ENCODE measurements around the gene G6PD.
"Not testable (repeated sequence)": the region's sequence is repeated elsewhere in the genome, so short reads cannot be mapped to it uniquely, and the experiment has no call there.

G6PD gene

GRCh38 chrX:154546354-154547244, at the start of gene G6PD:
Gene G6PD, minus strand, starts transcription at chrX:154546846. Its CDS starts 691 bp downstream, at chrX:154546155.
- DNase-seq = no peak

DNA sequence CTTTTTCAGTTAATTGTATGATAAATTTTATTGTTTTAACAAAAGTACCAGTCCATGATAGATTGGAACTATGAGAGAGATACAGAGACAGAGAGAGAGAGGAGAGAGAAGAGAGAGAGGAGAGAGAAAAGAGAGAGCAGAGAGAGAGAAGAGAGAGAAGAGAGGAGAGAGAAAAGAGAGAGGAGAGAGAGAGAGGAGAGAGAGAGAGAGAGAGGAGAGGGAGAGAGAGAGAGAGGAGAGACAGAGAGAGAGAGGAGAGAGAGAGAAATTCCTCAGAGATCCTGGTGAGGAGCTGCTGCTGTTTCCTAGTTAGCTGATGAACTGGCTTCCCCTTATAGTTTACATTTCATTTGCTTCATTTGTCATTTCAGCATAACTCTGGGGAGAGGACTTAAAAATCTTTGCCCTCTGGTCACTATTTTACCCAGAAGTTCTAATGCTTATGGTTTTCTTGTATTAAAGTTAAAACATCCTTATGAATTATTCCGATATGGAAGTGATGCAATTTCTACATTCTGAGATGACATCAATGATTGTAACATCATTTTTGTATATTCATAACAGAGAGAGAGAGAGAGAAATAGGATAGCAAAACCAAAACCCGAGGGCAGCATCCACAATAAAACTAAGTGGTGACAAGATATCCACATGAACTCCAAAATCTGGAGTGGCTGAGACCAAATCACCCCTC, 49.1 kb upstream of the G6PD start:
- no peak for DNase-seq

GRCh38 chrX:154594491-154594890, 47.8 kb upstream of the G6PD start:
- no peak for DNase-seq

GRCh38 chrX:154593201-154593600, 46.6 kb upstream of the G6PD start:
- no peak for DNase-seq

- DNase-seq = no peak
Observed at GRCh38 chrX:154592505-154592904, 45.9 kb upstream of the G6PD start.

- DNase-seq = not testable (repeated sequence)
Observed at GRCh38 chrX:154590415-154590814, 43.8 kb upstream of the G6PD start.

GRCh38 chrX:154584585-154585183, 38.0 kb upstream of the G6PD start, which contains the start of gene CTAG1A:
Gene CTAG1A, plus strand, starts transcription at chrX:154585133. Its CDS starts 74 bp downstream, at chrX:154585207.
- DNase-seq = not testable (repeated sequence)

DNA sequence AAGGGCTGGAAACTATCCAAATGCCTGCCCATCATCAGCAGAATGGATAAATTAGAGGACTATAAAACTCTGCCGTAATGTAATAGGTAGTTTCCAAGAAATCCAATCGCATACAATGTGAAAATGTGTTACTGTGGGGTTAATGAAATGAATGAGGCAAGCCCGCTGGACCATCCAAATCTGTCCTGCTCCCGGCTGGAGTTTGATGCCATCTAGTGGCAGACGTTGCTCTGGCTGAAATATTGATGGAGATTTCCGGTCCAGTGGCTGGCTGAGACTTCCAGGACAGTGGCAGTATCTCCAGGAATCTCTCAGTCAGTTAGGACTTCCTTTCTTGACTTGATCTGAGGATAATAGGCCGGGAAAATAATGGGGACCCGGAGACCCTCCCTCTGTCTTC, 36.3 kb upstream of the G6PD start:
- DNase-seq = not testable (repeated sequence)

DNA sequence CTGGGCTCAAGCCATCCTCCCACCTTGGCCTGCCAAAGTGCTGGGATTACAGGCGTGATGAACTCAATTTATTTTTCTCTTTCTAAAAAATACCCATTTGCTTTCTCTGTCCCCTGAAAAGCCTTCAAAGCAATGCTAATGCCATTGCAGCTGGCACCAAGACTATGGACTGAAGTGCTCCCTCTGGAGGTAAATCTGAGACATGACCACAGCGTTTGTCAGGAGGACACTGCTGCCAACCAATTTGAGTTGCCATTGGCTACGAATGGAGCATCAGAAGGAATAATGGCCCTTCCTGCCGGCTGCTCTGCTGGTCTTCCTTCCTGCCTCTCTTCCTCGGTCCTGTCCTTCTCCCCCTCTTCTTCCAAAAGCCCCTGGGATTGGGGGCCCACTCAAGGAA, 28.4 kb upstream of the G6PD start:
- not testable (repeated sequence) for DNase-seq

DNA sequence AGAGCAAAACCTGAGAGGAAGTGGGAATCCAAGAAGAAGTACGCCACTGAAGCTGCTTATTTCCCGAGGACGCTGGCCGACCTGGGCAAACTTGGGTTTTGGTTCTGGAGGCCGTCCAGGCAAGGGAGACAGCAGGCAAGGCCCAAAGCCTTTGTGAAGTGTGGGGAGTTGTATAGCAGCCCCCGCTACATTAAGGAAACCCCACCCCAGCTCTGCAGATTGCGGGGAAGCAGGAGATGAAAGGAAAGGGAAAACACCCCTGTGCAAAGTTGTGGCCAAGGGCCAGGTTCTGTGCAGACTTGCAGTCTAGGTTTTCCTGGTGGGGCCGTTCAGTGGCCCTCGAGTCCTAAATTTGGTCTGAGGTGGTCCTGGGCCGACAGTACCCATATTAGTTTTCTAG, 26.4 kb upstream of the G6PD start:
- DNase-seq = not testable (repeated sequence)

DNA sequence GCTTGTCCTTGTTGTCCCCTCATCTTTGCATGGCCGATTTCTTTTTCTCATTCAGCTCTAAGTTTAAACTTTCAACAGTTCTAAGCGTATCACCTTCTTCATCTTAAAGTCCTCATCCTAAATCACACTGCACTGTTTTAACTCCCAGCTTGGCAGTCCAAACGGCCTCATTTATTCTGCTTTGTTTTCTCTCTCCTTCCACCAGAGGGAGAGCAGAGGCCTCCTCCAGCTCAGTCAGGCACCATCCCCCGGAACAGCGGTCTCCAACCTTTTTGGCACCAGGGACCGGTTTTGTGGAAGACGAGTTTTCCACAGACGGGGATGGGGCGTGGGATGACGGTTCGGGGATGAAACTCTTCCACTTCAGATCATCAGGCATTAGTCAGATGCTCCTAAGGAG, 23.7 kb upstream of the G6PD start:
- DNase-seq = not testable (repeated sequence)

GRCh38 chrX:154562295-154562694, 15.6 kb upstream of the G6PD start:
- DNase-seq = not testable (repeated sequence)

- DNase-seq = not testable (repeated sequence)
Observed at GRCh38 chrX:154560326-154560725, 13.7 kb upstream of the G6PD start.

GRCh38 chrX:154558896-154559295, 12.2 kb upstream of the G6PD start:
- DNase-seq = not testable (repeated sequence)

DNA sequence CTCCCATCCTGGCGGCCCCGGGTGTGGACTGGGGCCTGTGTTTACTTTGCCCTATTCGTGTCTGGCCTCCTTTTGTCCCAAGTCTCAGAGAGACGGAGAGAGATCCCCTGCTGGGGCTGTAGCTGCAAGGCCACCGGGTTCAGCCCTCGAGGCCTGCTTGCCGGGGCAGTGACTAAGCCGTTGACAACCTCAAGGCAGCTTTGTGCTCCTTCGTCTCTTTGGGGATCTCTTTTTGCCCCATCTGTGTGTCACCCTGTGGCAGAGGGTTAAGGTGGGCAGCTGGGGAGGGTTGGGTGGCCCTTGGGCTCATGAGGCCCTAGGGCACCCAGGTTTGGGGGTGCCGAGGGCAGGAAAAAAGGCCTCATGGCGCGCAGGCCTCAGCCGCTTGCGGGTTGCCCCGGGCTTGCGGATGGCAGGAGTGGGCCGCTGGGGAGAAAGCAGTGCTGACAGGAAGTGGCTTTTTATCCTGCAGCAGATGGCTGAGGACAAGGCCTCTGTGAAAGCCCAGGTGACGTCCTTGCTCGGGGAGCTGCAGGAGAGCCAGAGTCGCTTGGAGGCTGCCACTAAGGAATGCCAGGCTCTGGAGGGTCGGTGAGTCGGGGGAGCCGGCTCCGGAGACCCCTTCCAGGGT, 11.5 kb upstream of the G6PD start:
- DNase-seq = not testable (repeated sequence)

GRCh38 chrX:154552112-154552806, 5.6 kb upstream of the G6PD start:
- not testable (repeated sequence) for DNase-seq

GRCh38 chrX:154549766-154550165, 3.1 kb upstream of the G6PD start:
- no peak for DNase-seq

DNA sequence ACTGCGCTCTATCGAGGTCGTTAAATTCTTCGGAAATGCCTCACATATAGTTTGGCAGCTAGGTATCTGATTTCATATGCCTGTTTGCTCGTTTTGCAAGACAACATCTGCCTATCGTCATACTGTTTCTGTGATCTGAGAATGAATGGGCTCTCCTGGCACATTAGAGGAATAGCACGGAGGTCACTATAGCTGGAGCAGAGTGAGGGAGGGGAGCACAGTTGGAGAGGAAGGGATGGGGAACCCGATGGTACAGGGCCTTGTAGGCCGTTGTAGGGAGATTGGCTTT, 1.3 kb upstream of the G6PD start:
- DNase-seq = no peak

DNA sequence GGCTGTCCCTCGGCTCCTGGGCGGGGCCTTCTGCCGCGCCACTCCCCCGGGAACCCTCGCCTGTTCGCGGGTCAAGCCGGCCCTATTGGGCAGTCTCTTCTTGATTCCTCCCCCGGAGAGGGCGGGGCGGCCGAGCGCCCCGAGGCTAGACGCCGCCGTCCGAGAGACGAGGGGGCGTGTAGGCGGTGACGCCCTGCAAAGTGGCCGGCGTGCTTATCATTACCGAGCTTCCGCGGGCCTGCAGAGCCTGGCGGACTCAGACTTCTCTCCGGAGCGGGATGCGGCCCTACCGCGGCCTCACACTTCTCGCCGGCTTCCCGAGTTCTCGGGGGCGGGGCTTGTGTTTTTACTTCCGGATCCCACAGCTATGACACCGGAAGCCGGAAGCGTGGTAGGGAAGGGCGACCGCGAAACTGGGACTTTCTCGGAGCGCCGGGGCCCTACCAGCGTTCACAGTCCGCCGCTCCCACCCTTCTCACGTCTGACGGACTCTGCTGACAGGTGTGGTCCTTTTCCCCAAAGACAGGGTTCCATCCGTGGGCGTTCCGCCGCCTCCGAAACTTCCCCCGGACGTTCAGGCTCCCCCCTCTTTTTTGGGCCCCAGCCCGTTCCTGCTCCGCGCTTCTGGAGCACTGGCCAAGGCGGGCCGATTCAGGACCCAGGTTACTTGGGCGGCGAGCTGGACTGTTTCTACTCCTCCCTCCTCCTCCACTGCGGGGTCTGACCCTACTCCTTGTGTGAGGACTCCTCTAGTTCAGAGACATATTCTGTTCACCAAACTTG, 790 bp upstream of the G6PD start, which contains the start of gene IKBKG:
TSS of gene IKBKG (plus strand) at position 376 of the 783 bp plus-strand sequence. CDS start 4,383 bp downstream, outside the sequence.
- peak; percentile 59 for DNase-seq

GRCh38 chrX:154545673-154546274, 872 bp downstream of the G6PD start:
- no peak for DNase-seq
